ENCODE measurements around the gene RAB3GAP2.

RAB3GAP2 gene

GRCh38 chr1:220272047-220272840 lies at the start of gene RAB3GAP2:
Gene RAB3GAP2, minus strand, starts transcription at chr1:220272453. Its CDS starts 116 bp downstream, at chr1:220272337.
- DNase-seq (ENCODE audit: extremely low spot score): peak; percentile 99
- TF ChIP-seq L3MBTL2 (conservative IDR thresholded peaks at IDR 0.05): peak; percentile 99
- peak; percentile 51 for TF ChIP-seq ELF4 (IDR thresholded peaks at IDR 0.05)
- TF ChIP-seq PKNOX1 (IDR thresholded peaks at IDR 0.05): peak; percentile 61
- no peak for TF ChIP-seq SP1 (IDR thresholded peaks at IDR 0.05)
- CTCF ChIA-PET: interaction anchor here (0.6 to 1.6 kb wide), 3 partner anchors 24 to 512 kb away, joined by 3 to 5 read pairs (median 3); no protein-coding TSS in a partner anchor
- POLR2A ChIA-PET: interaction anchor here (0.6 to 1.6 kb wide), 5 partner anchors 8 to 514 kb away, joined by 3 to 5 read pairs (median 3); partner anchors contain the start of genes IARS2 and MTARC1

- ChIA-PET POLR2A (no interaction called here), CTCF (no interaction called here)
- no peak for DNase-seq (ENCODE audit: extremely low spot score)
- no peak for TF ChIP-seq LEF1 (IDR thresholded peaks at IDR 0.05; ENCODE audit: borderline replicate concordance)
- no peak for TF ChIP-seq FOXK2 (IDR thresholded peaks at IDR 0.05)
- no peak for TF ChIP-seq L3MBTL2 (conservative IDR thresholded peaks at IDR 0.05)
These were observed 49.5 kb upstream of the RAB3GAP2 start for GRCh38 chr1:220321758-220322157.

GRCh38 chr1:220320709-220321108 lies 48.5 kb upstream of the RAB3GAP2 start:
- ChIA-PET POLR2A (no interaction called here), CTCF (no interaction called here)
- TF ChIP-seq BHLHE40 (IDR thresholded peaks at IDR 0.05; ENCODE audit: borderline replicate concordance) (no peak), SUZ12 (IDR thresholded peaks at IDR 0.05) (no peak), FOXM1 (IDR thresholded peaks at IDR 0.05; ENCODE audit: borderline replicate concordance) (no peak), NFRKB (IDR thresholded peaks at IDR 0.05) (no peak), L3MBTL2 (conservative IDR thresholded peaks at IDR 0.05) (no peak)
- DNase-seq (ENCODE audit: extremely low spot score): no peak

- TF ChIP-seq FOXK2 (IDR thresholded peaks at IDR 0.05) (no peak), FOXM1 (IDR thresholded peaks at IDR 0.05; ENCODE audit: borderline replicate concordance) (no peak), HDGF (IDR thresholded peaks at IDR 0.05; ENCODE audit: borderline replicate concordance) (no peak), L3MBTL2 (conservative IDR thresholded peaks at IDR 0.05) (no peak), ARNT (IDR thresholded peaks at IDR 0.05) (no peak), SUZ12 (IDR thresholded peaks at IDR 0.05) (no peak)
- no peak for DNase-seq (ENCODE audit: extremely low spot score)
- CTCF ChIA-PET: no interaction called here
- POLR2A ChIA-PET: interaction anchor here (1.4 kb wide), 1 partner anchor 18 kb away, joined by 5 read pairs; no protein-coding TSS in a partner anchor
These were observed 46.4 kb upstream of the RAB3GAP2 start for GRCh38 chr1:220318673-220319072.

- no peak for DNase-seq (ENCODE audit: extremely low spot score)
- ChIA-PET CTCF (no interaction called here), POLR2A (no interaction called here)
- TF ChIP-seq CTBP1 (IDR thresholded peaks at IDR 0.05; ENCODE audit: borderline replicate concordance) (no peak), PKNOX1 (IDR thresholded peaks at IDR 0.05) (no peak), LEF1 (IDR thresholded peaks at IDR 0.05; ENCODE audit: borderline replicate concordance) (no peak), HDGF (IDR thresholded peaks at IDR 0.05; ENCODE audit: borderline replicate concordance) (no peak), SUZ12 (IDR thresholded peaks at IDR 0.05) (no peak), FOXM1 (IDR thresholded peaks at IDR 0.05; ENCODE audit: borderline replicate concordance) (no peak), TARDBP (IDR thresholded peaks at IDR 0.05) (no peak), NFRKB (IDR thresholded peaks at IDR 0.05) (no peak), BHLHE40 (IDR thresholded peaks at IDR 0.05; ENCODE audit: borderline replicate concordance) (no peak), SP1 (IDR thresholded peaks at IDR 0.05) (no peak), L3MBTL2 (conservative IDR thresholded peaks at IDR 0.05) (no peak)
These were observed 44.9 kb upstream of the RAB3GAP2 start for GRCh38 chr1:220317161-220317560.

GRCh38 chr1:220316305-220316704 lies 44.1 kb upstream of the RAB3GAP2 start:
- no peak for DNase-seq (ENCODE audit: extremely low spot score)
- no peak for TF ChIP-seq SP1 (IDR thresholded peaks at IDR 0.05)
- no peak for TF ChIP-seq CTBP1 (IDR thresholded peaks at IDR 0.05; ENCODE audit: borderline replicate concordance)
- TF ChIP-seq ARNT (IDR thresholded peaks at IDR 0.05): no peak
- no peak for TF ChIP-seq HDGF (IDR thresholded peaks at IDR 0.05; ENCODE audit: borderline replicate concordance)
- no peak for TF ChIP-seq PKNOX1 (IDR thresholded peaks at IDR 0.05)
- no peak for TF ChIP-seq L3MBTL2 (conservative IDR thresholded peaks at IDR 0.05)
- no peak for TF ChIP-seq LEF1 (IDR thresholded peaks at IDR 0.05; ENCODE audit: borderline replicate concordance)
- no peak for TF ChIP-seq FOXK2 (IDR thresholded peaks at IDR 0.05)
- TF ChIP-seq NFRKB (IDR thresholded peaks at IDR 0.05): no peak
- TF ChIP-seq TARDBP (IDR thresholded peaks at IDR 0.05): no peak
- no peak for TF ChIP-seq ELF4 (IDR thresholded peaks at IDR 0.05)
- TF ChIP-seq SUZ12 (IDR thresholded peaks at IDR 0.05): no peak
- no peak for TF ChIP-seq ZNF384 (IDR thresholded peaks at IDR 0.05)
- no peak for TF ChIP-seq FOXA1 (IDR thresholded peaks at IDR 0.05)
- TF ChIP-seq FOXM1 (IDR thresholded peaks at IDR 0.05; ENCODE audit: borderline replicate concordance): no peak
- TF ChIP-seq BHLHE40 (IDR thresholded peaks at IDR 0.05; ENCODE audit: borderline replicate concordance): no peak
- ChIA-PET POLR2A (no interaction called here), CTCF (interaction anchor here (0.6 kb wide), 1 partner anchor 206 kb away, joined by 3 read pairs; no protein-coding TSS in a partner anchor)

Measured in HEK293T (cell line).